Breast epithelium (tissue), 4 donors: ENCODE results near the gene SLC25A14. TPM values are rescaled to one million over a fixed set of nuclear protein-coding genes. Genes with fewer than 3 reads are reported as not detected.

Experiments used
- DNase-seq, 2 donors: peaks; one replicate each; pipeline ENCODE4 v3.0.0-alpha.2; 2019; ENCODE audit warnings: low spot score in 2 of 2
- H3K27ac ChIP-seq, 2 donors: fragments of 200-600 bp; sonication (generic) in 1 of 2; one replicate each; pipeline ENCODE4 v1.5.1; 2016 to 2019; ENCODE audit warnings: mild to moderate bottlenecking in 1 of 2
- H3K27me3 ChIP-seq, 2 donors: fragments of 200-600 bp; sonication (generic) in 1 of 2; one replicate each; pipeline versions ENCODE4 v1.5.1 to v1.6.0; 2017 to 2019; ENCODE audit warnings: control low read depth in 1 of 2, mild to moderate bottlenecking in 1 of 2
- H3K36me3 ChIP-seq: fragments of 200-600 bp; one replicate; pipeline ENCODE4 v1.5.1; 2019
- H3K4me1 ChIP-seq, 2 donors: fragments of 200-600 bp; sonication (generic); one replicate each; pipeline ENCODE4 v1.5.1; 2016 to 2019; ENCODE audit warnings: control low read depth in 1 of 2
- H3K4me3 ChIP-seq, 3 donors: fragments of 200-600 bp; sonication (generic); 1 replicate in 2 of 3; 2 replicates in 1 of 3; pipeline ENCODE4 v1.5.1; 2016 to 2019; ENCODE audit warnings: mild to moderate bottlenecking in 3 of 3, moderate library complexity in 2 of 3
- H3K9me3 ChIP-seq, 2 donors: fragments of 200-600 bp; sonication (generic) in 1 of 2; one replicate each; pipeline ENCODE4 v1.5.1; 2016 to 2019; ENCODE audit warnings: control low read depth in 1 of 2
- POLR2A ChIP-seq: fragments of 450-650 bp; IDR thresholded peaks from one replicate; pipeline ENCODE4 v1.6.1; 2016; ENCODE audit warnings: antibody characterized with exemption, mild to moderate bottlenecking, moderate library complexity
- POLR2AphosphoS5 ChIP-seq, 3 donors: sonication (generic); formaldehyde crosslinking; IDR thresholded peaks; one replicate each; pipeline ENCODE4 v1.6.1; 2017; ENCODE audit warnings: antibody characterized with exemption in 3 of 3
- intact Hi-C: fragments of 100-400 bp; cut with DNase I; formaldehyde crosslinking; loops from one replicate; pipeline ENCODE4 v1.15.1; 2023; ENCODE audit warnings: low total_unique reads
- total RNA-seq, 3 donors: library from RNA; depleted of rRNA; stranded (reverse); fragments of >200 nt; gene quantifications; one replicate each; pipeline ENCODE4 v1.1.0, GENCODE V29; 2016
- TF ChIP-seq, protein P1 (sequence below), 3 donors: fragments of 450-650 bp; IDR thresholded peaks; one replicate each; pipeline ENCODE4 v1.5.1; 2016 to 2017; ENCODE audit warnings: antibody characterized with exemption in 3 of 3, mild to moderate bottlenecking in 3 of 3, moderate library complexity in 3 of 3

The SLC25A14 gene, protein sequence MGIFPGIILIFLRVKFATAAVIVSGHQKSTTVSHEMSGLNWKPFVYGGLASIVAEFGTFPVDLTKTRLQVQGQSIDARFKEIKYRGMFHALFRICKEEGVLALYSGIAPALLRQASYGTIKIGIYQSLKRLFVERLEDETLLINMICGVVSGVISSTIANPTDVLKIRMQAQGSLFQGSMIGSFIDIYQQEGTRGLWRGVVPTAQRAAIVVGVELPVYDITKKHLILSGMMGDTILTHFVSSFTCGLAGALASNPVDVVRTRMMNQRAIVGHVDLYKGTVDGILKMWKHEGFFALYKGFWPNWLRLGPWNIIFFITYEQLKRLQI
- 10 to 100 TPM in 2 of 3 donors, 1 to 10 TPM in 1; 8.2 to 18.4 (median 16.1) TPM for total RNA-seq

DNA sequence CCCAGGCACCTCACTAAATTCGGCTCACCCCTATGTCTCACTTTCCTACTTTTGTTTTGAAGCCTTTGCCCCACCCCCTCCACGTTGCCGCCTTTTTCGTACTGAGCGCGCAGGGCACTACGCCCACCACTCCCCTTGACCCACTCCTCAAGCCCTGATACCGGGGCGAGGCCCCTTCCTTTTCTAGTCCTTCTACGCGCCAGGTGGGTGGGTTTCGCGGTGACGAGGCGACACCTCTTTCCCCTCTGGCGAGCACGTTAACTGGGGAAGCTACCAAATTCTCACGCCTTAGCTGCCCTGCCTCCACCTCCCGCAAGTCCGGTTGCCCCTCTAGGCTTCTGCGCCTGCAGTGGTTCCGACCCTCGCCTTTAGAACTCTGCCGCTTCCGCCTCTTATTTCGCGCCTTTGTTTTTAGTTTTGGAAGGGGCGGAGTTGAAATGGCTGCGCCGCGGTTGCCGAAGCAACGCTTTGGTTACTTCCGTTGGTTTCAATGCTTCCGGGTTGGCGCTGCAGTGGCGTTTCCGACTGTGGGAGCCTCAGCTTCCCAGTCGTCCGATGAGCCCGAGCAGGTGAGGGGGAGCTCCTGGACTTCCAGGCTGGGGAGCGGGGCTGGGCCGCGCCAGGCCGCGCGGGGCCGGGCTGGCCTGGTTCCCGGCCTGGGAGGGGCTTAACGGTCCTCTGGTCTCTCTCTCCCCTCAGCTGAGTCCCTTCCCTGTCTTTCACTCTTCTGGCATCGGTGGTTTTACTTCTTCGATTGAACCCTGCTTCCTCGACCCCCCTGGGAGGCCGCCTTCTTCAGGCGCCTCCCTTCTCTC lies at the start of gene SLC25A14:
Gene SLC25A14 (plus strand): TSS at position 512 of the 815 bp plus-strand sequence. CDS start 360 bp downstream, outside the sequence.
- Histone ChIP-seq H3K4me1 (no peaks in the 10 kb centered on the region), H3K27me3 (peaks cover 0 to 17% of the 10 kb centered on the region in 2 donors), H3K27ac (peak within 1 kb of the TSS; percentile 43 to 83), H3K9me3 (no peaks in the 10 kb centered on the region), H3K36me3 (no peaks in the 10 kb centered on the region), H3K4me3 (peak within 1 kb of the TSS; percentile 54 to 79 (median 74))
- peak; percentile 46 to 63 for DNase-seq
- TF ChIP-seq, protein P1, sequence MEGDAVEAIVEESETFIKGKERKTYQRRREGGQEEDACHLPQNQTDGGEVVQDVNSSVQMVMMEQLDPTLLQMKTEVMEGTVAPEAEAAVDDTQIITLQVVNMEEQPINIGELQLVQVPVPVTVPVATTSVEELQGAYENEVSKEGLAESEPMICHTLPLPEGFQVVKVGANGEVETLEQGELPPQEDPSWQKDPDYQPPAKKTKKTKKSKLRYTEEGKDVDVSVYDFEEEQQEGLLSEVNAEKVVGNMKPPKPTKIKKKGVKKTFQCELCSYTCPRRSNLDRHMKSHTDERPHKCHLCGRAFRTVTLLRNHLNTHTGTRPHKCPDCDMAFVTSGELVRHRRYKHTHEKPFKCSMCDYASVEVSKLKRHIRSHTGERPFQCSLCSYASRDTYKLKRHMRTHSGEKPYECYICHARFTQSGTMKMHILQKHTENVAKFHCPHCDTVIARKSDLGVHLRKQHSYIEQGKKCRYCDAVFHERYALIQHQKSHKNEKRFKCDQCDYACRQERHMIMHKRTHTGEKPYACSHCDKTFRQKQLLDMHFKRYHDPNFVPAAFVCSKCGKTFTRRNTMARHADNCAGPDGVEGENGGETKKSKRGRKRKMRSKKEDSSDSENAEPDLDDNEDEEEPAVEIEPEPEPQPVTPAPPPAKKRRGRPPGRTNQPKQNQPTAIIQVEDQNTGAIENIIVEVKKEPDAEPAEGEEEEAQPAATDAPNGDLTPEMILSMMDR (IDR thresholded peaks at IDR 0.05) = no peak
- TF ChIP-seq POLR2A (no peak), POLR2AphosphoS5 (IDR thresholded peaks at IDR 0.05) (no peak)
- intact Hi-C loops = loop anchor here (5.0 kb wide), 1 partner anchor 732 kb away; no protein-coding TSS in a partner anchor

DNA sequence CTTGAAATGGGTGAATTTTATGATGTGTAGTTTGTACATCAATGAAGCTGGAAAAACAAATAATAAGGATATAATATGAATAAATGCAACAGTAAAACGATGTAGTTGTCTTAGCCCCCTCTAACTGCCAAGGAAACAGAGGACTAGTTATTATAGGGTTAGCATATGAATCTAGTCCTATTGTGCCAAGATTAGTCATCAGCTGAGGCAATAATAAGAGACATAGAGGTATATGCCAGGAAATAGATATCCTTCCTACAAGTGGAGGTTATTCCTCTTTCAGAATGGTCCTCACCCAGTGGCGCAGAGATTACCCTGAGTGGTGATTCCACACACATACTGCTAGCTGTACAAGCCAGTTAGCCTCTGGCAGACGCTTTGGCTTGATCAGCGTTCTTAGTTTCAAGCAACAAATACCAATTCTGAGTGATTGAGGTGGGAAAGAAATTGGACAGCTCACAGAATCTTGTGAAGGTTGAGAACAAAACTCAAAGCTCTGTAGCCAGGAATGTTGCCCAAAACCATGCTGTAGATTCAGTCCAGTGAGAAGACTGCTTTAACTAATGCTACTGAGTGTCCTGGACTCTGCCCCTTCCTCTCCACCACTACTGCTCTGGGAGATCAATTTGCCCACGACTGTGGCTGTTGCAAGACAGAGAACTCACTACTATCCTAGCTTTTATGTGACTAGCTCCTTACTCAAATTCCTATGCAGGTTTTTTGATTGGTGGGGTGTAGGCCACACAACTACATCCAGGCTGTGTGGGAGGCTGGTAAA lies 44.0 kb upstream of the SLC25A14 start:
- Histone ChIP-seq H3K27me3 (peaks cover 0 to 30% of the 10 kb centered on the region in 2 donors), H3K36me3 (no peaks in the 10 kb centered on the region), H3K27ac (no peak overlapping the region), H3K4me3 (no peak overlapping the region), H3K4me1 (no peaks in the 10 kb centered on the region), H3K9me3 (peaks cover 0 to 4% of the 10 kb centered on the region in 2 donors)
- TF ChIP-seq, protein P1 (IDR thresholded peaks at IDR 0.05) = no peak
- no peak for TF ChIP-seq POLR2A
- TF ChIP-seq POLR2AphosphoS5 (IDR thresholded peaks at IDR 0.05) = no peak
- intact Hi-C loops = no loop called here
- DNase-seq = no peak

DNA sequence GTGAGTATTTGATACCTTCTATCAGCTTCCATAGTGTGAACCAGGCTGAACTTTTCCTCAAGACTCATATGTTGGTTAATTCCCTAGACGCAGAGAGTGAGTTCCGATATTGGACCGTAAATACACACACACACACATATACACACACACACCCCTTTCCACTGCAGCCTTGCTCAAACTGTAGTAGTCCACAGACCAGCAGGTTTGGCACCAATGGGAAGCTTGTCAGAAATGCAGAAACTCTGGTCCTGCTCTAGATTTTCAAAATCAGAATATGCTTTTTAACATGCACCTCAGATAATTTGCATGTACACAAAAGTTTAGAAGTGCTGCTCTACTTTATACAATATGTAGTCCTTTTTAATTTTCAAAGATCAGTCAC lies 43.4 kb upstream of the SLC25A14 start:
- H3K9me3 ChIP-seq = peaks cover 0 to 4% of the 10 kb centered on the region in 2 donors
- no peak overlapping the region for H3K4me3 ChIP-seq
- H3K27ac ChIP-seq = no peak overlapping the region
- H3K36me3 ChIP-seq = no peaks in the 10 kb centered on the region
- intact Hi-C loops = no loop called here
- TF ChIP-seq POLR2AphosphoS5 (IDR thresholded peaks at IDR 0.05) = no peak
- TF ChIP-seq, protein P1 (IDR thresholded peaks at IDR 0.05) = no peak
- TF ChIP-seq POLR2A = no peak
- H3K27me3 ChIP-seq = peaks cover 0 to 26% of the 10 kb centered on the region in 2 donors
- no peaks in the 10 kb centered on the region for H3K4me1 ChIP-seq
- DNase-seq = no peak

DNA sequence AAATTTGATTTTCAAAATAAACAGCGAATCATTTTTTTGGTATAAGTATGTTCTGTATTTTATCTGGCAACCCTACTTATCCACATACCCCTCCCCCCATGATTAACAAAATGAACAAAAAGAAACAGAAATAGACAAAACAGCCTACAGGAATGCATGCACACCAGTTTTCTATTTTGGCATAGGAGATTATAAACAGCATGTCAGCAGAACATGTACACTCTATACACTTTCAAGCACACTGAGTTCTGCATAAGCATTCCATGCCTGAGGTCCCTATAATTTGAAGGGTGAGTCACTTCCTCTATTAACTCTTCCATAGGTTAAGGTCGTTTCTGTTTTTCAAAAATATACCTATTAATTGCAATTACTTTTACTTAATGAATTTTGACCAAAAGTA lies 43.0 kb upstream of the SLC25A14 start:
- no peaks in the 10 kb centered on the region for H3K4me1 ChIP-seq
- no peak for DNase-seq
- TF ChIP-seq POLR2A (no peak), POLR2AphosphoS5 (IDR thresholded peaks at IDR 0.05) (no peak)
- TF ChIP-seq, protein P1 (IDR thresholded peaks at IDR 0.05) = no peak
- H3K36me3 ChIP-seq = no peaks in the 10 kb centered on the region
- peaks cover 0 to 26% of the 10 kb centered on the region in 2 donors for H3K27me3 ChIP-seq
- H3K9me3 ChIP-seq = peaks cover 0 to 4% of the 10 kb centered on the region in 2 donors
- no peak overlapping the region for H3K4me3 ChIP-seq
- no peak overlapping the region for H3K27ac ChIP-seq
- intact Hi-C loops = no loop called here
